ENCODE measurements around the gene TRIO. TPM values are rescaled to one million over a fixed set of nuclear protein-coding genes. Genes with fewer than 3 reads are reported as not detected.

TRIO gene
- total and polyA plus RNA-seq, 10 of the 15 experiments (the other 5 are each of a cell fraction or from before 2014, with no cell fraction given), result 5.1 to 96.4 (median 44.6) TPM

GRCh38 chr5:14186059-14186830, 43.1 kb downstream of the TRIO start:
- CTCF ChIA-PET, result interaction anchor here (0.6 to 1.5 kb wide), 5 partner anchors 11 to 66 kb away, joined by 3 to 4 read pairs (median 3); no protein-coding TSS in a partner anchor
- H3K79me2 ChIP-seq (ENCODE audit: control insufficient read depth, insufficient read depth, low read length), result peaks cover 94% of the 10 kb centered on the region
- no peak for TF ChIP-seq MAX (IDR thresholded peaks at IDR 0.05; ENCODE audit: low read depth, low read length)
- no peak for TF ChIP-seq SMAD5 (IDR thresholded peaks at IDR 0.05; ENCODE audit: low read depth)
- no peak for TF ChIP-seq ETV6 (conservative IDR thresholded peaks at IDR 0.05 in 1 of 2, IDR thresholded peaks at IDR 0.05 in 1 of 2; ENCODE audit: borderline replicate concordance in 1 of 2, low read depth in 1 of 2)
- no peak for TF ChIP-seq NR2C1 (IDR thresholded peaks at IDR 0.05)
- 0 out of 4 replicates have a peak, but pooled peaks of 1 of the 2 experiments have one; percentile 14 for TF ChIP-seq IKZF2 (IDR thresholded peaks at IDR 0.05)
- no peak for TF ChIP-seq CREM (IDR thresholded peaks at IDR 0.05; ENCODE audit: low read depth)
- TF ChIP-seq TCF12 (IDR thresholded peaks at IDR 0.05; ENCODE audit: low read depth, low read length), result no peak
- POLR2A ChIA-PET, result interaction anchor here (0.7 to 1.4 kb wide), 6 partner anchors 10 to 79 kb away, joined by 3 to 10 read pairs (median 6); no protein-coding TSS in a partner anchor
- no peak overlapping the region for H3K9ac ChIP-seq (ENCODE audit: control insufficient read depth, insufficient read depth, low read length)
- DNase-seq (ENCODE audit: low read depth, low spot score) (no peak), FAIRE-seq (peak; percentile 31), ATAC-seq (peak; percentile 45)
- in situ Hi-C loops (cut with MboI) (no loop called here), intact Hi-C loops (cut with micrococcal nuclease; ENCODE audit: unreplicated experiment) (no loop called here)
- no peaks in the 10 kb centered on the region for H3K27me3 ChIP-seq (replicated peaks in 1 of 2; ENCODE audit: control insufficient read depth in 2 of 2, insufficient read depth in 2 of 2, low read length in 1 of 2)
- peaks cover 17% of the 10 kb centered on the region for H3K4me1 ChIP-seq (ENCODE audit: control insufficient read depth, insufficient read depth, low read length)
- WGBS (ENCODE audit: insufficient coverage, insufficient replicate concordance, low lambda C conversion rate, missing lambda C conversion rate), result 36% methylated on average over 7 of the region's 7 CpGs
- no peaks in the 10 kb centered on the region for H3K9me3 ChIP-seq (replicated peaks; ENCODE audit: control insufficient read depth, insufficient read depth, low read length)
- BruUV-seq (replicated peaks), result no TSS peak
- peak overlapping the region; percentile 38; the same call in 1 of the 2 replicates for H3K27ac ChIP-seq (ENCODE audit: control insufficient read depth, insufficient read depth)
- H3K4me2 ChIP-seq (ENCODE audit: control insufficient read depth, insufficient read depth), result peak overlapping the region; percentile 46
- SMC1A ChIA-PET (ENCODE audit: uncharacterized antibody, unreplicated experiment), result interaction anchor here (0.8 to 2.0 kb wide), 13 partner anchors 13 to 84 kb away, joined by 3 to 8 read pairs (median 4); no protein-coding TSS in a partner anchor
- no peaks in the 10 kb centered on the region; the same call in 1 of the 2 replicates for H4K20me1 ChIP-seq (ENCODE audit: control insufficient read depth, insufficient read depth)
- RAD21 ChIA-PET (ENCODE audit: unreplicated experiment), result interaction anchor here (0.6 to 1.4 kb wide), 5 partner anchors 11 to 53 kb away, joined by 3 to 4 read pairs (median 3); no protein-coding TSS in a partner anchor
- H3K4me3 ChIP-seq, result no peak overlapping the region
- no peak overlapping the region; the same call in 1 of the 2 replicates for H2AFZ ChIP-seq (ENCODE audit: control insufficient read depth, low read depth, low read length)
- peaks cover 0 to 5% of the 10 kb centered on the region in 2 experiments; a peak in 2 of 4 replicates for H3K36me3 ChIP-seq (ENCODE audit: control insufficient read depth in 2 of 2, insufficient read depth in 2 of 2, low read length in 1 of 2)
